Renal pelvis (tissue), 4 donors: ENCODE measurements around the gene LRRK1. TPM values are rescaled to one million over a fixed set of nuclear protein-coding genes. Genes with fewer than 3 reads are reported as not detected.

Experiments used
- DNase-seq: peaks from one replicate; pipeline ENCODE4 v3.0.0-alpha.2; 2013
- polyA plus RNA-seq, 3 donors: library from polyadenylated mRNA; unstranded; fragments of 120-200 nt; gene quantifications; one replicate each; pipeline ENCODE4 v1.2.1, GENCODE V29; 2013; ENCODE audit not compliant: insufficient read length in 3 of 3

LRRK1 gene
- polyA plus RNA-seq, 3 donors = 2.7 to 3.9 (median 3.8) TPM

GRCh38 chr15:100909989-100910955, 8.9 kb upstream of the LRRK1 start:
- no peak for DNase-seq

GRCh38 chr15:100911086-100911485, 8.1 kb upstream of the LRRK1 start:
- no peak for DNase-seq

GRCh38 chr15:100913961-100914360, 5.2 kb upstream of the LRRK1 start:
- no peak for DNase-seq

GRCh38 chr15:100914876-100915275, 4.3 kb upstream of the LRRK1 start:
- no peak for DNase-seq

- no peak for DNase-seq
Observed at GRCh38 chr15:100918034-100918689, 995 bp upstream of the LRRK1 start.

- no peak for DNase-seq
Observed at GRCh38 chr15:100919481-100920405, 586 bp downstream of the LRRK1 start.

GRCh38 chr15:100920516-100921135, 1.5 kb downstream of the LRRK1 start:
- no peak for DNase-seq

- no peak for DNase-seq
Observed at GRCh38 chr15:100922192-100923040, 3.3 kb downstream of the LRRK1 start.

GRCh38 chr15:100923076-100923475, 3.9 kb downstream of the LRRK1 start:
- DNase-seq = no peak

GRCh38 chr15:100923902-100924301, 4.7 kb downstream of the LRRK1 start:
- DNase-seq = no peak

GRCh38 chr15:100924436-100924835, 5.3 kb downstream of the LRRK1 start:
- no peak for DNase-seq

- no peak for DNase-seq
Observed at GRCh38 chr15:100925480-100925879, 6.3 kb downstream of the LRRK1 start.

GRCh38 chr15:100926258-100926657, 7.1 kb downstream of the LRRK1 start:
- no peak for DNase-seq

- DNase-seq = no peak
Observed at GRCh38 chr15:100926971-100927756, 8.0 kb downstream of the LRRK1 start.

- DNase-seq = no peak
Observed at GRCh38 chr15:100928632-100929280, 9.6 kb downstream of the LRRK1 start.

- no peak for DNase-seq
Observed at GRCh38 chr15:100929641-100930042, 10.5 kb downstream of the LRRK1 start.

- no peak for DNase-seq
Observed at GRCh38 chr15:100930306-100930848, 11.2 kb downstream of the LRRK1 start.

- DNase-seq = no peak
Observed at GRCh38 chr15:100931143-100931890, 12.2 kb downstream of the LRRK1 start.
